Activated CD8-positive, alpha-beta memory T cell treated with anti-CD3 and anti-CD28 coated beads, Interleukin-2, amount 50 U/mL, for 1 hour (primary cell): ENCODE data around the gene SPAG9.

Experiments
- DNase-seq: peaks from one replicate; pipeline ENCODE4 v3.0.0-alpha.2; 2020; ENCODE audit errors: extremely low read depth

SPAG9 gene

GRCh38 chr17:50938821-50939541 is 181.7 kb downstream of the SPAG9 start:
- no peak for DNase-seq

GRCh38 chr17:50935996-50936266 is 184.7 kb downstream of the SPAG9 start:
- DNase-seq = no peak

- DNase-seq = no peak
Measured at GRCh38 chr17:50935221-50935995, 185.3 kb downstream of the SPAG9 start.

GRCh38 chr17:50934672-50935220 is 185.9 kb downstream of the SPAG9 start:
- no peak for DNase-seq

GRCh38 chr17:50934161-50934560 is 186.5 kb downstream of the SPAG9 start:
- DNase-seq = no peak

GRCh38 chr17:50931144-50931908 is 189.3 kb downstream of the SPAG9 start:
- DNase-seq = no peak

GRCh38 chr17:50928646-50929045 is 192.0 kb downstream of the SPAG9 start:
- DNase-seq = no peak

- no peak for DNase-seq
Measured at GRCh38 chr17:50927287-50927686, 193.4 kb downstream of the SPAG9 start.

- no peak for DNase-seq
Measured at GRCh38 chr17:50926523-50926922, 194.1 kb downstream of the SPAG9 start.

- DNase-seq = no peak
Measured at GRCh38 chr17:50925296-50925891, 195.3 kb downstream of the SPAG9 start.

GRCh38 chr17:50924800-50925199 is 195.9 kb downstream of the SPAG9 start:
- DNase-seq = no peak

GRCh38 chr17:50924300-50924699 is 196.4 kb downstream of the SPAG9 start:
- no peak for DNase-seq

GRCh38 chr17:50923611-50924010 is 197.1 kb downstream of the SPAG9 start:
- DNase-seq = no peak

- no peak for DNase-seq
Measured at GRCh38 chr17:50922721-50923405, 197.8 kb downstream of the SPAG9 start.

- no peak for DNase-seq
Measured at GRCh38 chr17:50922107-50922506, 198.6 kb downstream of the SPAG9 start.

- DNase-seq = no peak
Measured at GRCh38 chr17:50920891-50921586, 199.6 kb downstream of the SPAG9 start.

GRCh38 chr17:50920041-50920410 is 200.6 kb downstream of the SPAG9 start:
- no peak for DNase-seq

- peak; percentile 87 for DNase-seq
Measured at GRCh38 chr17:50919321-50920040, 201.2 kb downstream of the SPAG9 start.

GRCh38 chr17:50918933-50919296 is 201.8 kb downstream of the SPAG9 start:
- DNase-seq = no peak
